Liver (tissue), 9 donors: ENCODE data around the gene DDX11. TPM values are rescaled to one million over a fixed set of nuclear protein-coding genes. Genes with fewer than 3 reads are reported as not detected.
"Not testable (repeated sequence)": the region's sequence is repeated elsewhere in the genome, so short reads cannot be mapped to it uniquely, and the experiment has no call there.

Experiments used
- DNase-seq: peaks from one replicate; pipeline ENCODE4 v3.0.0-alpha.2; 2017; ENCODE audit warnings: low spot score
- H3K27ac ChIP-seq, 2 donors: one replicate each; pipeline ENCODE4 v1.7.0; 2013; ENCODE audit warnings: inconsistent platforms in 2 of 2, low read length in 2 of 2, control low read depth in 1 of 2, low read depth in 1 of 2, mild to moderate bottlenecking in 1 of 2
- H3K27me3 ChIP-seq, 4 donors: one replicate each; pipeline versions ENCODE4 v1.6.1 to v1.7.0; 2013; ENCODE audit warnings: low read length in 3 of 4, inconsistent platforms in 1 of 4, mild to moderate bottlenecking in 1 of 4, moderate library complexity in 1 of 4; ENCODE audit not compliant: control insufficient read depth in 4 of 4, insufficient read depth in 4 of 4
- H3K36me3 ChIP-seq, 4 donors: one replicate each; pipeline versions ENCODE4 v1.6.1 to v1.7.0; 2013; ENCODE audit warnings: low read length in 3 of 4, mild to moderate bottlenecking in 3 of 4, low read depth in 1 of 4, moderate library complexity in 1 of 4; ENCODE audit not compliant: control insufficient read depth in 4 of 4, insufficient read depth in 3 of 4
- H3K4me1 ChIP-seq, 4 donors: one replicate each; pipeline versions ENCODE4 v1.6.1 to v1.7.0; 2013; ENCODE audit warnings: low read length in 3 of 4, mild to moderate bottlenecking in 3 of 4, moderate library complexity in 1 of 4; ENCODE audit not compliant: control insufficient read depth in 4 of 4, insufficient read depth in 4 of 4
- H3K4me3 ChIP-seq, 3 donors: one replicate each; pipeline versions ENCODE4 v1.6.1 to v1.7.0; 2013; ENCODE audit warnings: low read length in 3 of 3, control low read depth in 1 of 3, low read depth in 1 of 3, mild to moderate bottlenecking in 1 of 3
- H3K9ac ChIP-seq, 2 donors: one replicate each; pipeline ENCODE4 v1.7.0; 2013; ENCODE audit warnings: low read length in 2 of 2, mild to moderate bottlenecking in 2 of 2, moderate library complexity in 2 of 2, control low read depth in 1 of 2, low read depth in 1 of 2
- H3K9me3 ChIP-seq, 4 donors: one replicate each; pipeline versions ENCODE4 v1.6.1 to v1.7.0; 2013; ENCODE audit warnings: low read length in 3 of 4; ENCODE audit not compliant: control insufficient read depth in 4 of 4
- EGR1 ChIP-seq, 2 donors: IDR thresholded peaks; 2 replicates each; pipeline ENCODE4 v1.6.1; 2016 to 2018; ENCODE audit warnings: antibody characterized with exemption in 2 of 2, low read depth in 2 of 2
- FOXA1 ChIP-seq: IDR thresholded peaks from 2 replicates; pipeline ENCODE4 v1.6.1; 2016; ENCODE audit warnings: antibody characterized with exemption
- FOXA2 ChIP-seq: IDR thresholded peaks from 2 replicates; pipeline ENCODE4 v1.6.1; 2016; ENCODE audit warnings: antibody characterized with exemption
- GABPA ChIP-seq, 2 donors: IDR thresholded peaks in 1 of 2; conservative IDR thresholded peaks in 1 of 2; 2 replicates each; pipeline ENCODE4 v1.6.1; 2016; ENCODE audit warnings: antibody characterized with exemption in 2 of 2, mild to moderate bottlenecking in 1 of 2, moderate library complexity in 1 of 2
- HNF4A ChIP-seq, 2 donors: conservative IDR thresholded peaks; 2 replicates each; pipeline ENCODE4 v1.6.1; 2016; ENCODE audit warnings: antibody characterized with exemption in 2 of 2, mild to moderate bottlenecking in 2 of 2
- HNF4G ChIP-seq: IDR thresholded peaks from 2 replicates; pipeline ENCODE4 v1.6.1; 2016; ENCODE audit warnings: antibody characterized with exemption
- JUND ChIP-seq, 2 donors: IDR thresholded peaks; 2 replicates each; pipeline ENCODE4 v1.6.1; 2016; ENCODE audit warnings: antibody characterized with exemption in 2 of 2
- MAX ChIP-seq: IDR thresholded peaks from 2 replicates; pipeline ENCODE4 v1.6.1; 2016; ENCODE audit warnings: antibody characterized with exemption
- NR2F2 ChIP-seq: IDR thresholded peaks from 2 replicates; pipeline ENCODE4 v1.6.1; 2016; ENCODE audit warnings: antibody characterized with exemption
- RAD21 ChIP-seq, 2 donors: IDR thresholded peaks; 2 replicates each; pipeline ENCODE4 v1.6.1; 2016; ENCODE audit warnings: antibody characterized with exemption in 2 of 2, mild to moderate bottlenecking in 2 of 2
- REST ChIP-seq: IDR thresholded peaks from 2 replicates; pipeline ENCODE4 v1.6.1; 2016; ENCODE audit warnings: antibody characterized with exemption, mild to moderate bottlenecking
- RXRA ChIP-seq, 2 donors: IDR thresholded peaks; 2 replicates each; pipeline ENCODE4 v1.6.1; 2017 to 2018; ENCODE audit warnings: antibody characterized with exemption in 2 of 2, mild to moderate bottlenecking in 1 of 2
- SP1 ChIP-seq: IDR thresholded peaks from 2 replicates; pipeline ENCODE4 v1.6.1; 2018; ENCODE audit warnings: antibody characterized with exemption, mild to moderate bottlenecking
- TAF1 ChIP-seq: conservative IDR thresholded peaks from 2 replicates; pipeline ENCODE4 v1.6.1; 2016; ENCODE audit warnings: antibody characterized with exemption, mild to moderate bottlenecking
- YY1 ChIP-seq: IDR thresholded peaks from 2 replicates; pipeline ENCODE4 v1.6.1; 2016; ENCODE audit warnings: antibody characterized with exemption, mild to moderate bottlenecking
- WGBS: extraction: QIAGEN DNeasy Blood & Tissue Kit; methylation state at CpG from one replicate; pipeline ENCODE4 v1.1.7; 2013; 5-methylcytosine and 5-hydroxymethylcytosine counted together
- polyA plus RNA-seq, 2 donors: library from polyadenylated mRNA; stranded (reverse) in 1 of 2; unstranded in 1 of 2; fragments of 200-250 nt in 1 of 2; fragments of >200 nt in 1 of 2; fragmentation: Nextera tagmentation in 1 of 2; extraction: Ambion mirVana in 1 of 2; gene quantifications; one replicate each; pipeline versions ENCODE4 v1.2.1 to v1.2.3, GENCODE V29; 2013 to 2015
- total RNA-seq, 2 donors: library from RNA; depleted of rRNA; stranded (reverse); fragments of >200 nt; gene quantifications; one replicate each; pipeline ENCODE4 v1.2.3, GENCODE V29; 2014
- TF ChIP-seq, protein P1 (sequence below): fragments of 150-350 bp; IDR thresholded peaks from 2 replicates; pipeline ENCODE4 v1.5.1; 2017; ENCODE audit warnings: improper control_type of control experiment, low read depth, low read length; ENCODE audit not compliant: missing input control
- TF ChIP-seq, protein P2 (sequence below): IDR thresholded peaks from 2 replicates; pipeline ENCODE4 v1.6.1; 2016; ENCODE audit warnings: antibody characterized with exemption
- TF ChIP-seq, protein P3 (sequence below): IDR thresholded peaks from 2 replicates; pipeline ENCODE4 v1.6.1; 2016; ENCODE audit warnings: antibody characterized with exemption
- donor health status: healthy.
- donor health status: healthy.
- donor health status: healthy.
- donor health status: healthy.
- donor health status: healthy.

Gene DDX11
- total and polyA plus RNA-seq, 4 donors = 4.4 to 20.9 (median 9.3) TPM

DNA sequence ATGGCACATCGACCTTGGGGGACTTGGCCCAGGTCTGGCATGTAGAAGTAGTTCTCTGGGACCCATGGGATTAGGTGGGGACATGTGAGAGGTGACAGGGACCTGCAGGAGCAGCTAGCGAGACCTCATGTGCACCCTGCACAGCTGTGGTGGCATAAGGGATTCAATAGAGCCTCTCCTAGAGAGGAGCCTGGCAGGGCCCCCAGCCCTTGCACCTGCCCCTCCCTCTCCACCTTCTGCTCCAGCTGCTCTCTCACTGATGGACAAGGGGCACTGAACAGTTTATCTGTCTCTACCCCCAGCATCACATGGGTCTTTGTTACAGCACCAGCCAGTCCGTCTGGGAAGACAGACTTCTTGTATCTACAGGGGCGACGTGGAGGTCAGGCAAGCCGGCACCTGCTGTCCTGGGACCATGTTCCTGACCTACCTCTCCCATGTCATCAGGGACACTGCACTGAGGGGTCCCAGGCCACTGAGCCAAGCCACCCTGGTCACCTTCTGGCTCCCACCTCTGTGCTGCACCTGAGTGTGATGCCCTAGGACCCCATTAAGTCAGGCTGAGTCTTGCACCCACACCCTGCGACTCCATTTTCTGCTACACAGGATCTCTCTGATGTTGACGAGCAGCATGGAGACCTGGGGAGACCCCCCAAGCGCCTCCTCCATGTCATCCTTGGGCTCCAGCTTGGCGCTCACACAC lies 32.6 kb downstream of the DDX11 start:
- Histone ChIP-seq H3K27me3 (no peaks in the 10 kb centered on the region), H3K9me3 (no peaks in the 10 kb centered on the region), H3K4me3 (no peak overlapping the region), H3K27ac (no peak overlapping the region), H3K36me3 (peaks cover 0 to 4% (median 0%) of the 10 kb centered on the region in 4 donors), H3K4me1 (peaks cover 0 to 4% (median 2%) of the 10 kb centered on the region in 4 donors), H3K9ac (no peak overlapping the region)
- no peak for DNase-seq
- TF ChIP-seq FOXA2 (no peak), MAX (no peak), REST (no peak), HNF4G (no peak), YY1 (no peak), FOXA1 (no peak), RXRA (IDR thresholded peaks at IDR 0.05) (no peak), RAD21 (IDR thresholded peaks at IDR 0.05) (no peak), JUND (IDR thresholded peaks at IDR 0.05) (no peak), GABPA (IDR thresholded peaks at IDR 0.05 in 1 of 2, conservative IDR thresholded peaks at IDR 0.05 in 1 of 2) (no peak), EGR1 (IDR thresholded peaks at IDR 0.05; ENCODE audit: low read depth in 2 of 2) (no peak), HNF4A (conservative IDR thresholded peaks at IDR 0.05) (no peak), SP1 (no peak), TAF1 (no peak), NR2F2 (no peak)
- TF ChIP-seq, protein P1, sequence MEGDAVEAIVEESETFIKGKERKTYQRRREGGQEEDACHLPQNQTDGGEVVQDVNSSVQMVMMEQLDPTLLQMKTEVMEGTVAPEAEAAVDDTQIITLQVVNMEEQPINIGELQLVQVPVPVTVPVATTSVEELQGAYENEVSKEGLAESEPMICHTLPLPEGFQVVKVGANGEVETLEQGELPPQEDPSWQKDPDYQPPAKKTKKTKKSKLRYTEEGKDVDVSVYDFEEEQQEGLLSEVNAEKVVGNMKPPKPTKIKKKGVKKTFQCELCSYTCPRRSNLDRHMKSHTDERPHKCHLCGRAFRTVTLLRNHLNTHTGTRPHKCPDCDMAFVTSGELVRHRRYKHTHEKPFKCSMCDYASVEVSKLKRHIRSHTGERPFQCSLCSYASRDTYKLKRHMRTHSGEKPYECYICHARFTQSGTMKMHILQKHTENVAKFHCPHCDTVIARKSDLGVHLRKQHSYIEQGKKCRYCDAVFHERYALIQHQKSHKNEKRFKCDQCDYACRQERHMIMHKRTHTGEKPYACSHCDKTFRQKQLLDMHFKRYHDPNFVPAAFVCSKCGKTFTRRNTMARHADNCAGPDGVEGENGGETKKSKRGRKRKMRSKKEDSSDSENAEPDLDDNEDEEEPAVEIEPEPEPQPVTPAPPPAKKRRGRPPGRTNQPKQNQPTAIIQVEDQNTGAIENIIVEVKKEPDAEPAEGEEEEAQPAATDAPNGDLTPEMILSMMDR = no peak
- TF ChIP-seq, protein P2, sequence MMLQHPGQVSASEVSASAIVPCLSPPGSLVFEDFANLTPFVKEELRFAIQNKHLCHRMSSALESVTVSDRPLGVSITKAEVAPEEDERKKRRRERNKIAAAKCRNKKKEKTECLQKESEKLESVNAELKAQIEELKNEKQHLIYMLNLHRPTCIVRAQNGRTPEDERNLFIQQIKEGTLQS = no peak
- TF ChIP-seq, protein P3, sequence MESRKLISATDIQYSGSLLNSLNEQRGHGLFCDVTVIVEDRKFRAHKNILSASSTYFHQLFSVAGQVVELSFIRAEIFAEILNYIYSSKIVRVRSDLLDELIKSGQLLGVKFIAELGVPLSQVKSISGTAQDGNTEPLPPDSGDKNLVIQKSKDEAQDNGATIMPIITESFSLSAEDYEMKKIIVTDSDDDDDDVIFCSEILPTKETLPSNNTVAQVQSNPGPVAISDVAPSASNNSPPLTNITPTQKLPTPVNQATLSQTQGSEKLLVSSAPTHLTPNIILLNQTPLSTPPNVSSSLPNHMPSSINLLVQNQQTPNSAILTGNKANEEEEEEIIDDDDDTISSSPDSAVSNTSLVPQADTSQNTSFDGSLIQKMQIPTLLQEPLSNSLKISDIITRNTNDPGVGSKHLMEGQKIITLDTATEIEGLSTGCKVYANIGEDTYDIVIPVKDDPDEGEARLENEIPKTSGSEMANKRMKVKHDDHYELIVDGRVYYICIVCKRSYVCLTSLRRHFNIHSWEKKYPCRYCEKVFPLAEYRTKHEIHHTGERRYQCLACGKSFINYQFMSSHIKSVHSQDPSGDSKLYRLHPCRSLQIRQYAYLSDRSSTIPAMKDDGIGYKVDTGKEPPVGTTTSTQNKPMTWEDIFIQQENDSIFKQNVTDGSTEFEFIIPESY = no peak
- WGBS = 93% methylated on average over 10 of the region's 10 CpGs

GRCh38 chr12:31109773-31110172 lies 36.1 kb downstream of the DDX11 start:
- not testable (repeated sequence) for H3K36me3 ChIP-seq, H3K27me3 ChIP-seq, H3K9ac ChIP-seq, H3K4me1 ChIP-seq, H3K27ac ChIP-seq, DNase-seq, H3K4me3 ChIP-seq, H3K9me3 ChIP-seq
- WGBS = 52% methylated on average over 6 of the region's 6 CpGs

GRCh38 chr12:31110263-31110662 lies 36.6 kb downstream of the DDX11 start:
- not testable (repeated sequence) for H3K9ac ChIP-seq, H3K27me3 ChIP-seq, H3K4me3 ChIP-seq, H3K9me3 ChIP-seq, H3K4me1 ChIP-seq, DNase-seq, H3K27ac ChIP-seq, H3K36me3 ChIP-seq
- WGBS = 72% methylated on average over 5 of the region's 5 CpGs

GRCh38 chr12:31115092-31115601 lies 41.5 kb downstream of the DDX11 start:
- not testable (repeated sequence) for H3K27me3 ChIP-seq, H3K36me3 ChIP-seq, H3K4me3 ChIP-seq, DNase-seq, H3K9me3 ChIP-seq, H3K27ac ChIP-seq, H3K9ac ChIP-seq
- WGBS = 92% methylated on average over 3 of the region's 3 CpGs
- H3K4me1 ChIP-seq = peaks cover 0 to 27% (median 6%) of the 10 kb centered on the region in 4 donors
